Keratinocyte (primary cell): Measurements from ENCODE around the gene MAP4K2.

ENCODE experiments used
- CTCF ChIP-seq, 3 experiments: IDR thresholded peaks in 1 of 3; conservative IDR thresholded peaks in 1 of 3; optimal IDR thresholded peaks in 1 of 3; 2 replicates in 2 of 3; 3 replicates in 1 of 3; pipeline versions ENCODE3 to v1.5.1; 2011; ENCODE audit warnings: low read length in 3 of 3, mild to moderate bottlenecking in 3 of 3, moderate library complexity in 2 of 3, control low read depth in 1 of 3, inconsistent platforms in 1 of 3; ENCODE audit not compliant: insufficient read depth in 2 of 3; ENCODE audit errors: extremely low read depth in 1 of 3
- EZH2 ChIP-seq: IDR thresholded peaks from one replicate; pipeline ENCODE4 v1.6.1; 2012; ENCODE audit warnings: inconsistent platforms, mild to moderate bottlenecking, low read length, moderate library complexity

DNA sequence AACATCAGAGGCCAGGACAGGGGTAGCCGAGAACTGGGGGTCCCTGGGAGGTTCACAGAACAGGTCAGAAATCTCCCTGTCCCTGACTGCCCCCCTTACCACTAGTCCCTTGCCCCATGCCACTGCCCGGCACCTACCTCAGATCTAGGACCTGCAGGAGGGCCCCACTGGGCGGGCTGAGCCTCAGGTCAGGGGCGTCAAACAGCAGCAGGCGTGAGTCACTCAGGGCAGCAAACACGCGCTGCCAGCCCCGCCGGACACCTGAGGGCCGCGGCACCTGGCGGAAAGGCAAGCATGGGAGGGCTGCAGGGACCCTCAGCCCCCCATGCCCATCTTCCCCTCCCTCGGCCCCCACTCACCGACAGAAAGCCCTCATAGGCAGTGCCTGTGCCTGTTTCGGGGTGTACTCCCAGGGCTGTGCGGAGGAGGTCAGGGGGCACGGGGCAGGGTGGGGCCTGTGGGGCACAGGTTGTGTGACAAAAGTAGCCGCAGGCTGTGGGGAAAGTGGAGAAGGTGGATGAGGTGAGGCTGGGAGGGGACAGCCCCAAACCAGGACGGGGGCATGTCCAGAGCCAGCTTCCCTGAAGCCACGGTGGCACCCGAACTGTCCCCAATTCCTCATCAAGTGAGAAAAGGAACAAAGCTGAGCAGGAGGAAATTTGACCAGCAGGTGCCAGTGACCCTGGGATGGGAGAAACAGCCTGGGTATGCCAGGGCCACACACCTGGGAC, 29.6 kb upstream of the MAP4K2 start:
- TF ChIP-seq CTCF (optimal IDR thresholded peaks at IDR 0.05 in 1 of 3, IDR thresholded peaks at IDR 0.05 in 1 of 3, conservative IDR thresholded peaks at IDR 0.05 in 1 of 3; ENCODE audit: extremely low read depth in 1 of 3, insufficient read depth in 2 of 3, low read length in 3 of 3) (no peak), EZH2 (no peak)
